Activated CD8-positive, alpha-beta T cell treated with anti-CD3 and anti-CD28 coated beads for 36 hours (primary cell): ENCODE data around the gene MAN2A1. TPM values are rescaled to one million over a fixed set of nuclear protein-coding genes. Genes with fewer than 3 reads are reported as not detected.

Experiments
- ATAC-seq: fragments of 200-7000 bp; cut with Tn5 transposase; one replicate; pipeline ENCODE4 v1.10.0; 2021; ENCODE audit warnings: mild to moderate bottlenecking, moderate library complexity
- CTCF ChIA-PET: fragments of 350-600 bp; sonication (Branson Sonifier 250); formaldehyde crosslinking; loops from one replicate; lab custom pipeline; 2021; ENCODE audit warnings: antibody characterized with exemption; lab: Charles Lee
- POLR2A ChIA-PET: fragments of 350-600 bp; sonication (Branson Sonifier 250); formaldehyde crosslinking; loops from one replicate; lab custom pipeline; 2021; ENCODE audit warnings: antibody characterized with exemption; lab: Charles Lee
- DNase-seq: peaks from one replicate; pipeline ENCODE4 v3.0.0-alpha.2; 2020
- H3K27ac Mint-ChIP-seq: one replicate; pipeline ENCODE4 v1.8.0; 2021; ENCODE audit warnings: mild to moderate bottlenecking, mixed read lengths
- H3K27me3 Mint-ChIP-seq: one replicate; pipeline ENCODE4 v1.8.0; 2021; ENCODE audit warnings: mixed read lengths
- H3K36me3 Mint-ChIP-seq: one replicate; pipeline ENCODE4 v1.8.0; 2021; ENCODE audit warnings: low read depth, mixed read lengths
- H3K4me1 Mint-ChIP-seq: one replicate; pipeline ENCODE4 v1.8.0; 2021; ENCODE audit warnings: low read depth, mixed read lengths
- H3K4me3 Mint-ChIP-seq: one replicate; pipeline ENCODE4 v1.8.0; 2021; ENCODE audit warnings: mild to moderate bottlenecking, moderate library complexity, mixed read lengths
- H3K9me3 Mint-ChIP-seq: one replicate; pipeline ENCODE4 v1.8.0; 2021; ENCODE audit warnings: mixed read lengths
- intact Hi-C: fragments of 100-400 bp; cut with micrococcal nuclease; formaldehyde crosslinking; loops from one replicate; pipeline ENCODE4 v1.10.0; 2022
- total RNA-seq, 2 experiments: library from RNA; stranded (reverse); gene quantifications; one replicate each; pipeline ENCODE4 v1.2.3, GENCODE V29; 2021
- TF ChIP-seq, protein P1 (sequence below): fragments of 200-600 bp; IDR thresholded peaks from one replicate; pipeline ENCODE4 v1.8.0; 2022; ENCODE audit warnings: antibody characterized with exemption, mild to moderate bottlenecking

Gene MAN2A1
- total RNA-seq, 2 experiments from 2014 or later, result 29.9 to 30.6 TPM

DNA sequence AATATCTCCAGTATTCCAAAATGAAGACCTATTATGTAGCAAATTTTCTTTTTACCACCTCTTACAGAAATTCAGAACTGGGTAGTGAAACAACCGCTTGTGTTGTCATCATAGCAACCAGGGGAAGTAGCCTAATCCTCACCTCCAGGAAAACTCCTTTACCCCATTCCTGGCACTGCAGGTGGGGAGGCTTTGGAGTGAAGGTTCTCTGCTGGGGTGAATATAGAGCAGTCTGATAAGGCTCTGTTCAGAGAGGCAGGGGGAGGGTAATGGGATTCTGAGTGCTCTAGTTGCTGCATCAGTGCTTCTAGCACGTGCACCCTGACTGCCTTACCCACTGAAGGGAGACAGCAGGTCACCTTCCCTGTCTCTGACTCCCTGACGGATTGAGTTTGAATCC, 116.2 kb downstream of the MAN2A1 start:
- Mint-ChIP-seq H3K27ac (no peak overlapping the region), H3K36me3 (peaks cover 44% of the 10 kb centered on the region), H3K9me3 (peaks cover 3% of the 10 kb centered on the region), H3K4me1 (peaks cover 9% of the 10 kb centered on the region), H3K4me3 (no peak overlapping the region), H3K27me3 (no peaks in the 10 kb centered on the region)
- no peak for DNase-seq
- intact Hi-C loops, result no loop called here
- ATAC-seq, result no peak
- ChIA-PET CTCF (no interaction called here), POLR2A (no interaction called here)
- TF ChIP-seq, protein P1, sequence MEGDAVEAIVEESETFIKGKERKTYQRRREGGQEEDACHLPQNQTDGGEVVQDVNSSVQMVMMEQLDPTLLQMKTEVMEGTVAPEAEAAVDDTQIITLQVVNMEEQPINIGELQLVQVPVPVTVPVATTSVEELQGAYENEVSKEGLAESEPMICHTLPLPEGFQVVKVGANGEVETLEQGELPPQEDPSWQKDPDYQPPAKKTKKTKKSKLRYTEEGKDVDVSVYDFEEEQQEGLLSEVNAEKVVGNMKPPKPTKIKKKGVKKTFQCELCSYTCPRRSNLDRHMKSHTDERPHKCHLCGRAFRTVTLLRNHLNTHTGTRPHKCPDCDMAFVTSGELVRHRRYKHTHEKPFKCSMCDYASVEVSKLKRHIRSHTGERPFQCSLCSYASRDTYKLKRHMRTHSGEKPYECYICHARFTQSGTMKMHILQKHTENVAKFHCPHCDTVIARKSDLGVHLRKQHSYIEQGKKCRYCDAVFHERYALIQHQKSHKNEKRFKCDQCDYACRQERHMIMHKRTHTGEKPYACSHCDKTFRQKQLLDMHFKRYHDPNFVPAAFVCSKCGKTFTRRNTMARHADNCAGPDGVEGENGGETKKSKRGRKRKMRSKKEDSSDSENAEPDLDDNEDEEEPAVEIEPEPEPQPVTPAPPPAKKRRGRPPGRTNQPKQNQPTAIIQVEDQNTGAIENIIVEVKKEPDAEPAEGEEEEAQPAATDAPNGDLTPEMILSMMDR, result no peak

DNA sequence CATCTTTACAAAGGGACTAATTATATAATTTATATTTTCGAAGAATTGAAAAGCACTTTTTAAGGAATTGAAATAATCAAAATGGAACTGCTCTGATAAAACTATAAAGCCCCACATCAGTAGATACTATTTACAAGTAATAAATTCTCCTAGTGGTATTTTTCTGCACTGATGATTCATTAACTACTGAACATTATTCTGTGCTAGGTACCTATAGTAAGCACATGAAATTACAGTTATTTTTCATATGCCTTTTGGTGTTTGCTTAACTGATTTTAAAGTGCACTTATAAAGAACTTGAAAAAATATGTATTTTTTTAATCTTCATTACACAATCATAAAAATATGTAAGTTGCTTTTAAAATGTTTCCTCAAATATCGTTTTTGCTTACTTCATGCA, 123.0 kb downstream of the MAN2A1 start:
- H3K36me3 Mint-ChIP-seq, result peaks cover 34% of the 10 kb centered on the region
- ATAC-seq, result no peak
- peaks cover 3% of the 10 kb centered on the region for H3K9me3 Mint-ChIP-seq
- no peak overlapping the region for H3K4me3 Mint-ChIP-seq
- H3K27me3 Mint-ChIP-seq, result no peaks in the 10 kb centered on the region
- CTCF ChIA-PET, result no interaction called here
- peaks cover 10% of the 10 kb centered on the region for H3K4me1 Mint-ChIP-seq
- DNase-seq, result no peak
- TF ChIP-seq, protein P1, result no peak
- no peak overlapping the region for H3K27ac Mint-ChIP-seq
- intact Hi-C loops, result no loop called here
- POLR2A ChIA-PET, result interaction anchor here (1.3 kb wide), 1 partner anchor 16 kb away, joined by 3 read pairs; no protein-coding TSS in a partner anchor

DNA sequence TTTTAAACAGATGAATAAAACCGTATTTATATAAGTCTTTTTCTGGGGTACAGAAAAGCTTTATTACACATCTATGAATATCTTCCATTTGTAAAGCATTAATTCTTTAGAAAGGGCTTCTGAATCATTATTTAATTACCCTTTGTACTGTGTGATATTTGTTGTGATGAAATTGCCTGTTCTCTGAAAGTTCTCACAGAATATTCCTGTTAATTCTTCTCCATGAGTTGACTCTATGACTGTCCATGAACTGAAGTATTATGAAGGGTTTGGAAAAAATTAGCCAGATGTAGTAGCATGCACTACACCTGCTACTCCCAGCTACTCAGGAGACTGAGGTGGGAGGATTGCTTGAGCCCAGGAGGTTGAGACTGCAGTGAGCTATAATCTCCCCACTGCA, 127.0 kb downstream of the MAN2A1 start:
- TF ChIP-seq, protein P1, result no peak
- CTCF ChIA-PET, result no interaction called here
- Mint-ChIP-seq H3K27me3 (no peaks in the 10 kb centered on the region), H3K9me3 (no peaks in the 10 kb centered on the region), H3K4me3 (no peak overlapping the region), H3K27ac (no peak overlapping the region), H3K4me1 (peaks cover 2% of the 10 kb centered on the region), H3K36me3 (peaks cover 29% of the 10 kb centered on the region)
- POLR2A ChIA-PET, result no interaction called here
- no peak for ATAC-seq
- intact Hi-C loops, result no loop called here
- DNase-seq, result no peak

DNA sequence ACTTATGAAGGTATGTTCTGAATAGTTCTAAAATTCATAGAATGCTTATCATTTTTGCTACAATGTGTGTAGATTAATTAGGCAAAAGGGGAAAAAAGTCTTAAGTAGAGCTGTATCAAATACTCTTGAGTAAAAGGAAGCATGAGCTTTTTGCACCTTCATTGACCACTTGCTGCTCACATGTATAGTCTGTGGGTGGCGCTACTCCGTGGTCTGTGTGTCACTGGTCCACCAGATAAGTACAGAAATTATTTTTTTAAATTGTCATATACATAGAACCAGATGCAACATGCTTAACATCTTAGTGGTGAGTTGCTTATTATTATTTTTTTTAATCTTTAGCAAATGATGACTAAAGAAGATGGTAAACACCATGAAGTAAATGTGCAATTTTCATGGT, 130.2 kb downstream of the MAN2A1 start:
- Mint-ChIP-seq H3K4me3 (no peak overlapping the region), H3K27ac (no peak overlapping the region), H3K4me1 (no peaks in the 10 kb centered on the region), H3K27me3 (no peaks in the 10 kb centered on the region), H3K9me3 (no peaks in the 10 kb centered on the region), H3K36me3 (peaks cover 32% of the 10 kb centered on the region)
- TF ChIP-seq, protein P1, result no peak
- DNase-seq, result no peak
- POLR2A ChIA-PET, result no interaction called here
- CTCF ChIA-PET, result no interaction called here
- ATAC-seq, result no peak
- intact Hi-C loops, result no loop called here

- CTCF ChIA-PET, result no interaction called here
- H3K27me3 Mint-ChIP-seq, result no peaks in the 10 kb centered on the region
- peaks cover 50% of the 10 kb centered on the region for H3K36me3 Mint-ChIP-seq
Measured at GRCh38 chr5:109823597-109823996, 133.9 kb downstream of the MAN2A1 start.

More at GRCh38 chr5:109823597-109823996, 133.9 kb downstream of the MAN2A1 start:
- H3K4me1 Mint-ChIP-seq, result no peaks in the 10 kb centered on the region
- intact Hi-C loops, result no loop called here
- TF ChIP-seq, protein P1, result no peak
- DNase-seq (no peak), ATAC-seq (no peak)
- peaks cover 1% of the 10 kb centered on the region for H3K9me3 Mint-ChIP-seq
- H3K27ac Mint-ChIP-seq, result no peak overlapping the region
- POLR2A ChIA-PET, result no interaction called here
- H3K4me3 Mint-ChIP-seq, result no peak overlapping the region
